ENCODE results near the gene CBX8.

Gene CBX8

DNA sequence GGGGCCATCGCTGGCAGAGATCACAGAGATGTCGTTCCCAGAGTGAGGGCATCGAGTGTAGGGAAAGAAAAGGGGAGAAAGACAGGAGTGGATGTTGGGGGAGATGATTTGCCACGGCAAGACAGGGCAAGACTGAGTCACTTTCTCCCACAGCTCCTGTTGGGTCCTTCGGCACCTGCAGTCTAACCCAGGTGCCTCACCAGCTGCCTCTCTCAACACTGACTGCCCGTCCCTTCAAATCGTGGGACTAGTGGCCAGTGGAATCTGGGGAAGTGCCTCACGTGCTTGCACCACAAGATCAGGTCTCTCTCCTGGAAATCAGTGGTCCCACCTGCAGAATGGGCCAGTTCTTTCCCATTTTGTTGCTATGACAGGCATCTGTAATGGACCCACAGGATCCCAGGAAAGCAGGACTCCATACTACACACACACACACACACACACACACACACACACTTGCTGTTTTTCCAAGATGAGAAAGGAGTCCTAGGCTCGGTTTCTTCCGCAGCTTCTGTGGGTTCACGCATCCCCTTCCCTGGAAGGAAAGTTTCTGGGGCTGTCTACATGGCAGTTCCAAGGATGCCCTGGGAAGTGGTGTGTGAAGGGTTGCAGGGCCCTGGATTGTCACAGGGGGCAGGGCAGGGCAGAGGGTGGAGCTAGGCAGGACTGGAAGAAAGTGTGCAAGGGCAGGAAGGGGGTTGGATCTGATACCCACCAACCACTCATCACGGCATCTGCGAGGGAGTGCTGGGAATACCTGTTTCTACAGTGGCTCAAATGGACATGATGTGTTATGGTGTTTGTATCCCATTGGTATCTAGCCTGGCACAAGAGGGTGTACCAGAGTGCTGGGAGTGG lies 10.2 kb upstream of the CBX8 start:
- TF ChIP-seq, protein P1, sequence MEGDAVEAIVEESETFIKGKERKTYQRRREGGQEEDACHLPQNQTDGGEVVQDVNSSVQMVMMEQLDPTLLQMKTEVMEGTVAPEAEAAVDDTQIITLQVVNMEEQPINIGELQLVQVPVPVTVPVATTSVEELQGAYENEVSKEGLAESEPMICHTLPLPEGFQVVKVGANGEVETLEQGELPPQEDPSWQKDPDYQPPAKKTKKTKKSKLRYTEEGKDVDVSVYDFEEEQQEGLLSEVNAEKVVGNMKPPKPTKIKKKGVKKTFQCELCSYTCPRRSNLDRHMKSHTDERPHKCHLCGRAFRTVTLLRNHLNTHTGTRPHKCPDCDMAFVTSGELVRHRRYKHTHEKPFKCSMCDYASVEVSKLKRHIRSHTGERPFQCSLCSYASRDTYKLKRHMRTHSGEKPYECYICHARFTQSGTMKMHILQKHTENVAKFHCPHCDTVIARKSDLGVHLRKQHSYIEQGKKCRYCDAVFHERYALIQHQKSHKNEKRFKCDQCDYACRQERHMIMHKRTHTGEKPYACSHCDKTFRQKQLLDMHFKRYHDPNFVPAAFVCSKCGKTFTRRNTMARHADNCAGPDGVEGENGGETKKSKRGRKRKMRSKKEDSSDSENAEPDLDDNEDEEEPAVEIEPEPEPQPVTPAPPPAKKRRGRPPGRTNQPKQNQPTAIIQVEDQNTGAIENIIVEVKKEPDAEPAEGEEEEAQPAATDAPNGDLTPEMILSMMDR (IDR thresholded peaks at IDR 0.05; ENCODE audit: low read depth, low read length) = no peak
- no peak overlapping the region for H3K4me3 ChIP-seq (ENCODE audit: low read depth, low read length)

DNA sequence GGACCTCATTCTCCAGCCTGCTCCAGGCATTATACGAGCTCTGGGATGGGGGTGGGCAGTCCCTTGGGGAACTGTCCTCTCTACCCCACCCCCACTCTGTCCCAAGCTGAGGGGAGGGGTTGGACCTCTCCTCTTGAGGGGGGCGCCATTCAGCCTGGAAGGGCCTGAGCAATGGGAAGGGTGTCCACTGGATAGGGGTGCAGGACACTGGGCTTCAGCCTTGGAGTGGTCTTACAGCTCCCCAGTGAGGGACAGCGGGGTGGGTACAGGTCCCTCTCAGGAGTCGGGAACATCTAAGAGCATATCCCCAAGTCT lies 9.5 kb upstream of the CBX8 start:
- TF ChIP-seq, protein P1 (IDR thresholded peaks at IDR 0.05; ENCODE audit: low read depth, low read length) = no peak

DNA sequence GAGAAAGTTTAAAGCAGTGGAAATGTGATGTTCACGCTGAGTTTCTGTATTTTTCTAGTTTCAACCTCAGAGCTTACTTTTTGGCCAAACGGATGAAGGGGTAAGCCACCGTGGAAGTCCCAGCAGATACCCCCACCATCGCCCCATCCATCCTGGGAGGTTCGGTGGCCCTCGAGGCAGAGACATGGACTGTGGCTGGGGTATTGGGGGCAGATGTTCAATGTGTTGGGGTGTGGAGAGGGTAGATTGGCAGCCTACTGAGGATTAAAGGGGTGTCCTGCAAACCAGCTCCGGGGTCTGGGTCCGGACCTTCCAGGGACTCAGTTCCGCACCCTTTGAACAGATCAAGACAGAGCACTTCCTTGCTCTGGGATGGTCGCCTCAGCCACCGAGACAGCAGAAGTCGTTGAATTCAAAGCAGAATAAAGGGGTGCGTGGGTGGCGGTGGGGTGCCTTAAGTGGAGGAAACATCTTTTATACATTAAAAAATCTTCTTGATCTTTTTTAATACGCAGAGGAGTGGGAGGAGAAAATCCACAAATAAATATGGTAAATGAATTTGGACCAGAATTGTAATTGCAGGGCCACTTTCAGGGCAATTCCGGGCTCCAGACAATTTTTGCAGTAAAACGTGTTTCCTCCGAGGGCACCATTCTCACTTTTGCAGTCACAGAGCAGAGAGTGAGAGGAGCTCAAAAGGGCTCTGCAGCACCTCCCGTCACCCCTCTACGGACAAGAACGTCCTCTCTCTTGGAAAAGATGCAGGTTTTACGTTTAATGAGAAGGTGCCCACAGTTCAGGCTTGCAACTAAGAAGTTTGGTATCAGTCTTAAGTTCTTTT lies 8.2 kb upstream of the CBX8 start:
- H3K4me3 ChIP-seq (ENCODE audit: low read depth, low read length) = no peak overlapping the region
- TF ChIP-seq, protein P1 (IDR thresholded peaks at IDR 0.05; ENCODE audit: low read depth, low read length) = no peak

More for the DNA sequence above, 9.5 kb upstream of the CBX8 start:
- H3K4me3 ChIP-seq (ENCODE audit: low read depth, low read length) = no peak overlapping the region

DNA sequence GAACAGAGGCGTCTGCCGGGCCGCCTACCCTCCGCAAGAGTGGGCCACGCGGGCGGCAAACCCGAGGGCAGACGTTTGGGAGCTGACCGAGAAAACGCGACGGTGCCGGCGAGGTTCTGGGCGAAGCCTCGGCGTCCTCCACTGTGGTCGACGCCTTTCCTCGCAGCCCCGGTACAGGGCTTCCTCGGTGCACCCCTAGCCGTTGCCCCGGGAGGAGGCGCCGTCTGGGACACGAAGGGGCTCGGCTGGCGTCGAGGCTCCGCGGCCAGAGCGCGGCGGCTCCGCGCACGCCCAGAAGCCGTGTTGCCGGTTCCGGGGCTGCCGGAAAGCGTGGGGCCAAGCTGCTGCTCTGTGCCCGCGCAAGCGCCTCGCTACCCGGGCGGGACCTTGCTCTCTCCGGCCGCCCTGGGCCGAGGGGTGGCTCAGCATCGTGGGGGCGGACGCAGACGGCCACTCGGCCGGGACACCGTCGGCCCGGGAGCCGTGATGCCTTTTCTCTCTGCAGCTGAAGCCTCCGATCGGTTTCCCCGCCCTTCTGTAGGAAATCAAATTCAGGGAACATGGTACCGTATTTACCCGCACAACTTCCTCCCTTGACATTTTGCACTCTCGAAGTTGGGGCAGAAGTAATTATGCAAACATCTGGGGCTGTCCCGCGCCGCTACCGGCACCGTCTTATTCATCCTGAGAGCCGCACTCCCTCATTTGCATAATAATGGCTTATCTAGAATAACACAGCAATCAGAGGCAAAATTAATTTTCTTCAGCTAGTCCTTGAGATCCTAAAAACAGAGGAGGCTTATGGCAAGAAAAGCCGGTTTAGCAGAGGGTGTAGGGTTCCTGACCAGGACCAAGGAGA lies 7.3 kb upstream of the CBX8 start:
- TF ChIP-seq, protein P1 (IDR thresholded peaks at IDR 0.05; ENCODE audit: low read depth, low read length) = no peak
- no peak overlapping the region for H3K4me3 ChIP-seq (ENCODE audit: low read depth, low read length)

DNA sequence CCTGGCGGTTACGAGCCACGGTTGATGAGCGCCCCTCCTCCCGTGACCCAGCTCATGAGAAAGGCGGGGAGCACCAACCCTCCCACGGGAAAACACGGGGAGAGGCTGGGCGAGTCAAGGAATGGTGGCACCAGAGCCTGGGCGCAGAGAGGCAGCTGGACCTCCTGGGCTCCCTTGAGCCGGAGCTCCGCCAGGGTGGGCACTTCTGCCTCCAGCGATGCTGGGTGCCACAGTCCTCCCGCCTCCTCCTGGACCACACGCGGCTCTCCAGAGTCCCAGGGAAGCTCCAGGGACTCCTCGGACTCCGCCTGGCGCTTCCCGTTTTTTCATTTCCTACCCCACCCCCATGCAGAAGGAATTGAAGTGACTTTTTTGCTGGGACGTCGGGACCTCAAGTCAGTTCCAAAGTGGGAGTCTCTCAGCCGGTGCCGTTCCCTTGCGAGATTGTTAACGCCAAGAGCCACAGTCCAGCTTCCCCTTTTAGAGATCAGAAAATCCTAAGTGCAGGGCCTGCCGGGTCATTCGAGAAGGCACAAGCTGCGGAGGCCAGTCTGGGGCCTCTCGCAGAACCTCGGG lies 6.6 kb upstream of the CBX8 start:
- no peak overlapping the region for H3K4me3 ChIP-seq (ENCODE audit: low read depth, low read length)
- TF ChIP-seq, protein P1 (IDR thresholded peaks at IDR 0.05; ENCODE audit: low read depth, low read length) = no peak

DNA sequence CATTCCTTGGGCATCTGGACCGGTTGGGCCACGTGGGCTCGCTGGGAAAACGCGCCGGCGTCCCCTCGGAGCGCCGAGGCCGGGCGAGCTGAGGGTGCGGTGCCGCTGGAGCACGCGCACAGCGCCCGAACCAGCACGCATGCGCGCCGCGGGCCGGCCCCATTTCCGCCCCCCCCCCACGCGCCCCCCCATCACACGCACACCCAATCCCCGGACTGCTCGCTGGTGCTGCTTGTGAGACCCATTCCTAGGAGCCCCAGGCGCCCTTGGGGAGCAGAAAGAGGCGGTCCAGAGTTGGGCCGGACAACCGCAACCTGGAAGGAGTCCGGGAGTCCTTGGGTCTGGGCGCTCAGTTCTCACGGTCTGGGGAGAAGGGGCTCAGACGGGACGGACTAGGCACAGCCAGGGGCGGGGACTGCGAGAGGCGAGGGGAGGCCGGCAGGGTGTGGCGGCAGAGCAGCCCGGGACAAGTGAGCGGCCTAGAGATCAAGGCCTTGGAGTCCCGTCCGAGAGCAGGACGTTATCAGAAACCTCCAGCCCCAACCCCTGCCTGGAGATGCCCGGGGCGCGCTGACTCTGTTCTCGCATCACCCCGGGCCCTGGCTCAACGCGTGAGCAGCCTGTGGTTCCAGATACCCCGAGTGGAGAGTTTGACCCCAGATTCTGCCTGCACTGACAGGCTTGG lies 6.0 kb upstream of the CBX8 start:
- no peak overlapping the region for H3K4me3 ChIP-seq (ENCODE audit: low read depth, low read length)
- TF ChIP-seq, protein P1 (IDR thresholded peaks at IDR 0.05; ENCODE audit: low read depth, low read length) = no peak

Measured in WI38 (cell line).